ENCODE measurements around the gene SLC25A29. TPM values are rescaled to one million over a fixed set of nuclear protein-coding genes. Genes with fewer than 3 reads are reported as not detected.

SLC25A29 gene
- total and polyA plus RNA-seq, 7 donors = 3.0 to 40.4 (median 26.7) TPM

DNA sequence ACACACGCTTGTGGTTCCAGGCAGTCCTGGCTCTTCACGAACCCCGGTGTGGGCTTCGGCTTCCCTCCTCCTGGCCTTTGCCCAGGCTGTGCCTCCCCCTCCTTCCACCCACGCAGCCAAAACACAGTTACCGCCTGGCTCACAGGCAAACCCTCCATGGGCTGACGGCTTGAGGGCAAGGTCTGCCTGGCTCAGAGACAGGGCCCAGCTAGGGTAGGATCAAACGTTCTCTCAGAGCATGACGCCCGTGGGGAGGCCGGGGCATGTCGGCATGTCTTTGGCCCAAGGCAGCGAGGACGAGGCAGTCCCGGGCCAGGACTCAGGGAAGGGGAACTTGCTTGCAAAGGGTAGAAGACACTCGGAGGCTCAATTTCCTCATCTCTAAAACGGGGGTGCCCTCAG, 19.0 kb upstream of the SLC25A29 start:
- 23 to 73% methylated on average over 17 of the region's 17 CpGs for WGBS, 2 donors
- Histone ChIP-seq H3K9me3 (no peaks in the 10 kb centered on the region), H3K36me3 (no peaks in the 10 kb centered on the region), H3K27ac (no peak overlapping the region), H3K4me1 (no peaks in the 10 kb centered on the region), H3K27me3 (no peaks in the 10 kb centered on the region), H3K4me3 (no peak overlapping the region)
- DNase-seq = no peak
- intact Hi-C loops (cut with DNase I) = no loop called here
- TF ChIP-seq, protein P1, sequence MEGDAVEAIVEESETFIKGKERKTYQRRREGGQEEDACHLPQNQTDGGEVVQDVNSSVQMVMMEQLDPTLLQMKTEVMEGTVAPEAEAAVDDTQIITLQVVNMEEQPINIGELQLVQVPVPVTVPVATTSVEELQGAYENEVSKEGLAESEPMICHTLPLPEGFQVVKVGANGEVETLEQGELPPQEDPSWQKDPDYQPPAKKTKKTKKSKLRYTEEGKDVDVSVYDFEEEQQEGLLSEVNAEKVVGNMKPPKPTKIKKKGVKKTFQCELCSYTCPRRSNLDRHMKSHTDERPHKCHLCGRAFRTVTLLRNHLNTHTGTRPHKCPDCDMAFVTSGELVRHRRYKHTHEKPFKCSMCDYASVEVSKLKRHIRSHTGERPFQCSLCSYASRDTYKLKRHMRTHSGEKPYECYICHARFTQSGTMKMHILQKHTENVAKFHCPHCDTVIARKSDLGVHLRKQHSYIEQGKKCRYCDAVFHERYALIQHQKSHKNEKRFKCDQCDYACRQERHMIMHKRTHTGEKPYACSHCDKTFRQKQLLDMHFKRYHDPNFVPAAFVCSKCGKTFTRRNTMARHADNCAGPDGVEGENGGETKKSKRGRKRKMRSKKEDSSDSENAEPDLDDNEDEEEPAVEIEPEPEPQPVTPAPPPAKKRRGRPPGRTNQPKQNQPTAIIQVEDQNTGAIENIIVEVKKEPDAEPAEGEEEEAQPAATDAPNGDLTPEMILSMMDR (IDR thresholded peaks at IDR 0.05) = no peak

DNA sequence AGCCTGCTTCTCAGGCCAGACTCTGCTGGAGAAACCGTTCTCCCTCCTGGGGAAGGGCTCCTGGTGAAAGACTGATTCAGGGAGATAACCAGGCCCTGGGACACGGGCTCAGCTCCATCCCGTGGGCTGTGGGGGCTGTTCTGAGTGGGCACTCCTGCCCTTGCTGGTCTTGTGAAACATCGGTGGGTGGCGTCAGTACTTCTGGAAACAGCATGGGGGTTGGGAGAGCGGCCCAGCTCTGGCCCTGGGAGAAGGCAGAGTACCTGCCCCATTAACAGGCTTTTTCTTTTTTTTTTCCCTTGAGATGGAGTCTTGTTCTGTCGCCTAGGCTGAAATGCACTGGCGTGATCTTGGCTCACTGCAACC, 17.7 kb upstream of the SLC25A29 start:
- no peak overlapping the region for H3K27ac ChIP-seq
- no peaks in the 10 kb centered on the region for H3K4me1 ChIP-seq
- H3K9me3 ChIP-seq = no peaks in the 10 kb centered on the region
- H3K36me3 ChIP-seq = no peaks in the 10 kb centered on the region
- intact Hi-C loops (cut with DNase I) = no loop called here
- 88 to 93% methylated on average over 8 of the region's 8 CpGs for WGBS, 2 donors
- DNase-seq = no peak
- TF ChIP-seq POLR2AphosphoS5 (IDR thresholded peaks at IDR 0.05) (no peak), POLR2A (IDR thresholded peaks at IDR 0.05) (no peak), EP300 (IDR thresholded peaks at IDR 0.05) (no peak)
- TF ChIP-seq, protein P1 (IDR thresholded peaks at IDR 0.05) = no peak
- no peak overlapping the region for H3K4me3 ChIP-seq
- H3K27me3 ChIP-seq = no peaks in the 10 kb centered on the region

DNA sequence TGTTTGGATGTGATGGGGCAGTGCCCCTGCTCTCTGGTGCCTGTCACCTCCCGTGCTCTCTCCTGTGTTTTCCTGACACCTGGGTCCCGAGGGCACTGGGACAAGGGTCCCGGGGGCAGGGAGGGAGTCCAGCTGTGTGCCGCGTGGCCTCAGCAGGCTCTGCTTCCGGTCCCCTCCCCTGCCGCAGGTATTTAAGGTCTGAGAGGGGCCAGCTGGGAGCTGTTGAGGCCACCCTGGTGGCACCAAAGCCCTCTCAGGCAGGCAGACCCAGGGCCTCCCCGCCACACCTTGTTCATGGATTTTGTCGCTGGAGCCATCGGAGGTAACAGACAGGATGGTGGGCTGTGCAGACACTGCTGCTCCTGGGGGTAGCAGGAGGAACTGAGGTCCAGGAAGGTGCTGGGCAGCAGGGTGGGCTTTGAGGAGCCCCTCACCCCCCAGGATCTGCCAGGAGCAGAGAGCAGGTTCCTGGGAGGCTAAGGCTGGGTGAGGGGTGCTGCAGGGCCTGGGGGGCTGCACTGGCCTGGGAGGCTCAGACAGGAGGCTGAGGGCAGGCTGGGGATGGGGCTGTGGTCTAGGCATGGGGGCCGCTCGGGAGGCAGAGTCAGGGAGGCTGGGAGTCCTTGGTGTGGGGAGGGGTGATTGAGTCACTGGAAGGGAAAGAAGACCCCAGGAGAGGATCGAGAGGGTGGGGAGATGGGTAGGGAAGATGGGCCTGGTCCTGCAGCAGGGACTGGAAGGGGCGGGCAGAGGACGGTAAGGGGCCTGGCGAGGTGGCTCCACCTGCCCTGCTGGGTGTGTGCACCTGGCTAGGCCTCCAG, 17.1 kb upstream of the SLC25A29 start, which contains the start of gene SLC25A47:
Gene SLC25A47 (plus strand): TSS at position 219 of the 821 bp plus-strand sequence. CDS start 76 bp downstream, at position 295.
- Histone ChIP-seq H3K4me3 (no peak within 1 kb of the TSS), H3K4me1 (peaks cover 0 to 4% (median 3%) of the 10 kb centered on the region in 4 donors), H3K36me3 (no peaks in the 10 kb centered on the region), H3K9me3 (no peaks in the 10 kb centered on the region), H3K27me3 (no peaks in the 10 kb centered on the region), H3K27ac (no peak within 1 kb of the TSS)
- intact Hi-C loops (cut with DNase I) = no loop called here
- WGBS, 2 donors = 90 to 92% methylated on average over 16 of the region's 16 CpGs
- DNase-seq = no peak
- no peak for TF ChIP-seq EP300 (IDR thresholded peaks at IDR 0.05)
- TF ChIP-seq, protein P1 (IDR thresholded peaks at IDR 0.05) = no peak
- no peak for TF ChIP-seq POLR2AphosphoS5 (IDR thresholded peaks at IDR 0.05)
- no peak for TF ChIP-seq POLR2A (IDR thresholded peaks at IDR 0.05)

DNA sequence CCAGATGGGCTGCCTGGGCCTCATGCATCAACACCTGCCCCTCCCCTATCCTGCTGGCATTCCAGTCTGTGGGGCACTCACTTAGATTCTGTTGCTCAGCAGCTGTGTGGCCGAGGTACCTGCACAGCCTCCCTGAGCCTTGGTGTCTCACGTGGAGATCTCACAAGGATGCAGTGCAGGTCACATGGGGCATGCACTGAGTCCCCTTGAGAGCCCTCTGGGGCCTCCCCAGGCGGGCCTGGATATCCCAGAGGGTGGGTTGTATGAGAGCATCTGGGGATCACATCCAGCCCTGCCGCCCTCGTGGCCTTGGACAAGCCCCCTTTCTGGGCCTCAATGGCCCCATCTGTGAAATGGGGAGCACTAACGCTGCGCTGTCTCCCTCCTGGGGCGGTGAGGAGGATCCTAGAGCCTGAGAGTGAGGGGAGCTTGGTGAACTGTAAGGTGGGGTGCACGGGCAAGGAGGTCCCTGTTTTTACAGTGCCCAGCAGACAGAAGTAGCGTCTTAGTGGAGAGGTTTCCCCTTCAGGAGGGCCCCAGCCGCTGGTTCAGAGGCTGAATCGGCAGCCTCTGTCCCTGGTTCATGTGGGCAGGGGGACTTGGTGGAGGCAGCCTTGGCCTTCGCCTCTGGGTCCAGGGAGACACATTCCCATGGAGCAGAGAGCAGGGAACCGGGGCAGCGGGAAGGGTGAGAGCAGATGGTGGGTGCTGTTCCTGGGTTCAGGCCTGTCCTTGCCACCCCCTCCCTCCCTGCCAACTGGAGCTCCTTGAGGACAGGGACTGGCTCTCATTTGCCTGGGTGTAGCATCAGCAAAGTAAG, 16.1 kb upstream of the SLC25A29 start:
- intact Hi-C loops (cut with DNase I) = no loop called here
- Histone ChIP-seq H3K27ac (no peak overlapping the region), H3K9me3 (no peaks in the 10 kb centered on the region), H3K4me1 (peaks cover 0 to 12% (median 10%) of the 10 kb centered on the region in 4 donors), H3K4me3 (no peak overlapping the region), H3K27me3 (no peaks in the 10 kb centered on the region), H3K36me3 (no peaks in the 10 kb centered on the region)
- WGBS, 2 donors = 90% methylated on average over 15 of the region's 15 CpGs
- DNase-seq = no peak
- TF ChIP-seq POLR2AphosphoS5 (IDR thresholded peaks at IDR 0.05) = no peak
- no peak for TF ChIP-seq EP300 (IDR thresholded peaks at IDR 0.05)
- no peak for TF ChIP-seq POLR2A (IDR thresholded peaks at IDR 0.05)
- TF ChIP-seq, protein P1 (IDR thresholded peaks at IDR 0.05) = no peak

Data from sigmoid colon (tissue), 7 donors.